ENCODE results near the gene SLC25A27.

DNA sequence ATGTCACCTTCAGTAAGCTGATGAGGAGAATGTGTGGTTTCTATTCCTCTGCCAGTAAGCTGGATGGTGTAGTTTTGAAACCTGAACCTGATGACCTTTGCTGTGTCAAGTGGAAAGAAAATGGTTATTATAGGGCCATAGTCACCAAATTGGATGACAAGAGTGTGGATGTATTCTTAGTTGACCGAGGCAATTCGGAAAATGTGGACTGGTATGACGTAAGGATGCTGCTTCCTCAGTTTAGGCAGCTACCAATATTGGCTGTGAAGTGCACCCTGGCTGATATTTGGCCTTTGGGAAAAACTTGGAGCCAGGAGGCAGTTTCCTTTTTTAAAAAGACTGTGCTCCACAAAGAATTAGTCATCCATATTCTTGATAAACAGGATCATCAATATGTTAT, 36.9 kb downstream of the SLC25A27 start:
- TF ChIP-seq EZH2 (IDR thresholded peaks at IDR 0.05; ENCODE audit: insufficient read depth, poor library complexity, severe bottlenecking) (no peak), EZH2phosphoT487 (IDR thresholded peaks at IDR 0.05; ENCODE audit: insufficient read depth, low read depth) (no peak)

Data from GM23248 (cell line).